ENCODE results near the gene TGFA. TPM values are rescaled to one million over a fixed set of nuclear protein-coding genes. Genes with fewer than 3 reads are reported as not detected.

TGFA gene
- total and polyA plus RNA-seq, 7 donors: 0.33 to 12.7 (median 3.1) TPM; not detected in 1

DNA sequence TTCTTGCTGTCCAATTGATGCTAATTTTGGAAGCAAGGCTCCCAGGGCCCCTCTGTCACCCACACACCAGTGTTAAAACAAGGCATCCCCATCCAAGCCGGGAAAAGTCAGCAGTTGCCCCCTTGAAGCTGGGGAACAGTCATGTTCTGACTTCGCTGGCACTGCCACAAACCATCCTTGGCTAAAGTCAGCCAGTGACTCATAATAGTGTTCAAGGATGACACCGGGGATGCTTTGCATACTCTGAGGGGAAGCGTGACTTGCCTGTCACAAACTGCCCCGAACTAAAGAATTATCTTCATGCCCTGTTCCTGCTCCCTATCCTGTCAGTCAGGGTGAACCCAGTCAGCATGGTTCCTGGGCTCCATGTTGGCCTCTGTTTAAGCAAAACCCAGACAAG, 37.0 kb downstream of the TGFA start:
- H3K27me3 ChIP-seq: no peaks in the 10 kb centered on the region
- H3K9me3 ChIP-seq: no peaks in the 10 kb centered on the region
- intact Hi-C loops (cut with DNase I): no loop called here
- no peak overlapping the region for H3K27ac ChIP-seq
- H3K4me3 ChIP-seq: no peak overlapping the region
- WGBS, 2 donors: 67 to 87% methylated on average over 5 of the region's 5 CpGs
- peaks cover 0 to 8% (median 0%) of the 10 kb centered on the region in 4 donors for H3K4me1 ChIP-seq
- H3K36me3 ChIP-seq: no peaks in the 10 kb centered on the region
- no peak for DNase-seq
- TF ChIP-seq POLR2A (IDR thresholded peaks at IDR 0.05): no peak
- no peak for TF ChIP-seq POLR2AphosphoS5 (IDR thresholded peaks at IDR 0.05)
- TF ChIP-seq, protein P1, sequence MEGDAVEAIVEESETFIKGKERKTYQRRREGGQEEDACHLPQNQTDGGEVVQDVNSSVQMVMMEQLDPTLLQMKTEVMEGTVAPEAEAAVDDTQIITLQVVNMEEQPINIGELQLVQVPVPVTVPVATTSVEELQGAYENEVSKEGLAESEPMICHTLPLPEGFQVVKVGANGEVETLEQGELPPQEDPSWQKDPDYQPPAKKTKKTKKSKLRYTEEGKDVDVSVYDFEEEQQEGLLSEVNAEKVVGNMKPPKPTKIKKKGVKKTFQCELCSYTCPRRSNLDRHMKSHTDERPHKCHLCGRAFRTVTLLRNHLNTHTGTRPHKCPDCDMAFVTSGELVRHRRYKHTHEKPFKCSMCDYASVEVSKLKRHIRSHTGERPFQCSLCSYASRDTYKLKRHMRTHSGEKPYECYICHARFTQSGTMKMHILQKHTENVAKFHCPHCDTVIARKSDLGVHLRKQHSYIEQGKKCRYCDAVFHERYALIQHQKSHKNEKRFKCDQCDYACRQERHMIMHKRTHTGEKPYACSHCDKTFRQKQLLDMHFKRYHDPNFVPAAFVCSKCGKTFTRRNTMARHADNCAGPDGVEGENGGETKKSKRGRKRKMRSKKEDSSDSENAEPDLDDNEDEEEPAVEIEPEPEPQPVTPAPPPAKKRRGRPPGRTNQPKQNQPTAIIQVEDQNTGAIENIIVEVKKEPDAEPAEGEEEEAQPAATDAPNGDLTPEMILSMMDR (IDR thresholded peaks at IDR 0.05): no peak
- no peak for TF ChIP-seq EP300 (IDR thresholded peaks at IDR 0.05)

DNA sequence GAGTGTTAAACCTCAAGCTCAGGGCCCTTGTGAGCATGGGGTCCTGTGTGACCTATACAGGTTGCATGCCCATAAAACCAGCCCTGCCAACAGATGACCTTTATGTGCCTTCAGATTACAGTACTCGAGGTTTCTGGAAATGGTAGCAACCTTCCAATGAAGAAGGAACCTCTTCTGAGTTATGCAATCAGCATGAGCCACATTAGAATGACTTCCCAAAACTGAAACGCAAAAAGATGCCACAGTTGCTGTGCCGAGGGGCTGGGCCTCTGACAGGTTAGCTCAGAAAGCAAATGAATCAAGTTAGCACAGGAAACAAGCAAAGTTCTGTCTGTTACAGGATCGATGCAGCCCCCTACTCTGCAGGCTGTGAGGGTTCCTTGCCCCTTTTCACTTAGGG, 37.7 kb downstream of the TGFA start:
- Histone ChIP-seq H3K9me3 (no peaks in the 10 kb centered on the region), H3K27me3 (no peaks in the 10 kb centered on the region), H3K27ac (no peak overlapping the region), H3K36me3 (no peaks in the 10 kb centered on the region), H3K4me3 (no peak overlapping the region), H3K4me1 (peaks cover 0 to 8% (median 0%) of the 10 kb centered on the region in 4 donors)
- 37 to 53% methylated on average over 4 of the region's 4 CpGs for WGBS, 2 donors
- TF ChIP-seq POLR2AphosphoS5 (IDR thresholded peaks at IDR 0.05) (no peak), POLR2A (IDR thresholded peaks at IDR 0.05) (no peak), EP300 (IDR thresholded peaks at IDR 0.05) (no peak)
- intact Hi-C loops (cut with DNase I): no loop called here
- no peak for DNase-seq

DNA sequence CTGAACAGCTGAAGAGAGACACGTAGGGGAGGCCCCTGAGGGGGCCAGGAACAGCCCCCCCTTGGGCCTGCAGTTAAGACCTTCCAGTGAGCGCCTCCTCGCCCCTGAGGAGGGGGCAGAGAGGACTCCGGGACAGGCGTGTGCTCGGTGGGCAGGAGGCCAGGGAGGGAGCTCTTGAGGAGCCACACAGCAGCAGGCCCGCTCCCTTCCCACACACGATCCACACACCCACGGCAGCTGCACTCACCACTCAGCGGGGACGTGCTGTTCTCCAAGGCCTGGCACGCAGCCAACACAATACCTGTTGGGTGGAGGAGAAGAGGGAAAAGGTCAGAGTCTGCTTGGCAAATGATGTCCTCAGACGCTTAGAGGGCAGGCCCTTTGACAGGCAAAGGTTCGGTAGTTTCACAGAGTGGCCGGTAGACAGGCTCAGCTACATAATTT, 39.0 kb downstream of the TGFA start:
- no peak for DNase-seq
- intact Hi-C loops (cut with DNase I): no loop called here
- Histone ChIP-seq H3K9me3 (no peaks in the 10 kb centered on the region), H3K27me3 (no peaks in the 10 kb centered on the region), H3K36me3 (no peaks in the 10 kb centered on the region), H3K4me1 (peaks cover 0 to 8% (median 0%) of the 10 kb centered on the region in 4 donors), H3K27ac (no peak overlapping the region), H3K4me3 (no peak overlapping the region)
- 10 to 65% methylated on average over 15 of the region's 15 CpGs for WGBS, 2 donors
- no peak for TF ChIP-seq EP300 (IDR thresholded peaks at IDR 0.05)
- TF ChIP-seq POLR2A (IDR thresholded peaks at IDR 0.05): no peak
- no peak for TF ChIP-seq POLR2AphosphoS5 (IDR thresholded peaks at IDR 0.05)

DNA sequence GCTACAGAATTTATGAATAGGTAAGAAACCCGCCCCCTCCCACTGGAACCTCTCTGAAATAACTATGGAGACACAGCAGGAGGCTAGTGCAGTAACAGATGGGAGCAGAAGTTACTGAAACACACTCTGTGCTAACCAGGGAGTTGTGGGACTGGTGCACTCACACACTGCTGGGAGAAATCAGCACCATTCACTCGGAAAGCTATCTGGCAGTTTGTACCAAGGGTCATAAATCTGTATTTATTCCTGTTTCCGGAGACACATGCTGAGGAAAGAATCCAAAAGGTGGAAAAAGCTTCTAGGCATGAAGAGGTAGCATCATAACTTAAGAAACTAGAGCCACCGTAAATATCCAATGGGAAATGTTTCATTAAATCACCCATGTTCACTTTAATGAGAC, 39.9 kb downstream of the TGFA start:
- 21 to 61% methylated on average over 4 of the region's 4 CpGs for WGBS, 2 donors
- Histone ChIP-seq H3K4me1 (peaks cover 0 to 8% (median 0%) of the 10 kb centered on the region in 4 donors), H3K4me3 (no peak overlapping the region), H3K36me3 (no peaks in the 10 kb centered on the region), H3K27me3 (no peaks in the 10 kb centered on the region), H3K27ac (no peak overlapping the region), H3K9me3 (no peaks in the 10 kb centered on the region)
- TF ChIP-seq EP300 (IDR thresholded peaks at IDR 0.05): no peak
- TF ChIP-seq, protein P1 (IDR thresholded peaks at IDR 0.05): no peak
- no peak for TF ChIP-seq POLR2AphosphoS5 (IDR thresholded peaks at IDR 0.05)
- intact Hi-C loops (cut with DNase I): no loop called here
- no peak for DNase-seq

DNA sequence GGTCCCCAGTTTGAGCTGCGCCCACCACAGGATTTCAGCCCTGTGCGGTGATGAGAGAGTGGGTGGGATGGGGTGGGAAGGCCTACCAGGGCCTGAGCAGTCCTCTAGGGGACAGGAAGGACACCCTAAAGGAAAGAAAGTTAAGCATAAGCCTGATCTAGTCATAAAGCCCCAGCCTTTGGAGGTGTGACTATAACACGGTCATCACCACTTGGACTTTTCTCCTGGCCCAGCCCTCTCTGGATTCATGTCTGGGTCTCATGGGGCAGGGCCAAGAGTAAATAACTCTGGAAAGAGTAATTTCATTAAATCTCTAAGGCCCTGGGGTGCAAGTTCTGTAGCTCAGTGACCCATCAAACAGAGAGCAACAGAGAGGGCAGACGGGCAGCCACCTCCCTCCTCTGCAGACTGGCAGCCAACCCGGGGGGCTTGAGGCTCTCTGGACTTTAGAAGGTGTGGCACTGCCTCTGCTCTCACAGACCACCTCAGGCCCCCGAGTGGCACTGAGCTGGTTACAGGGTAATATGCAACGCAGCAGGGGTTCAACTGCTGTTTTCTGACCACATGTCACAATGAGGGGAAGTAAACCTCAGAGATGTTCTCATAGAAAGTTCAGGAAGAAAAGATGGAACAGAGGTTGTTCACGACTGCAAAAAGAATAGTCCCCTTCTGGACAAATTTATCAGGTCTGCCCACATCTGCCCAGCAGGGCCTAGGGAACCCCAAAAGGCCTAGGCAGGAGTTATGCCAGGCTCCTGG, 41.5 kb downstream of the TGFA start:
- DNase-seq: no peak
- TF ChIP-seq, protein P1 (IDR thresholded peaks at IDR 0.05): no peak
- TF ChIP-seq POLR2AphosphoS5 (IDR thresholded peaks at IDR 0.05) (no peak), EP300 (IDR thresholded peaks at IDR 0.05) (no peak), POLR2A (IDR thresholded peaks at IDR 0.05) (no peak)
- Histone ChIP-seq H3K27ac (no peak overlapping the region), H3K4me3 (no peak overlapping the region), H3K9me3 (no peaks in the 10 kb centered on the region), H3K36me3 (no peaks in the 10 kb centered on the region), H3K4me1 (peaks cover 0 to 8% (median 0%) of the 10 kb centered on the region in 4 donors), H3K27me3 (no peaks in the 10 kb centered on the region)
- intact Hi-C loops (cut with DNase I): no loop called here
- WGBS, 2 donors: 46 to 75% methylated on average over 8 of the region's 8 CpGs
